GM23338 (cell line): ENCODE results near the gene AGAP1. TPM values are rescaled to one million over a fixed set of nuclear protein-coding genes. Genes with fewer than 3 reads are reported as not detected.

Experiments used
- ATAC-seq: fragments of 200-7000 bp; cut with Tn5 transposase; 3 replicates; pipeline ENCODE4 v1.9.1; 2020
- DNase-seq: peaks from one replicate; pipeline ENCODE4 v3.0.0-alpha.2; 2015; ENCODE audit warnings: low spot score
- H2AFZ ChIP-seq: fragments of 200-600 bp; sonication (generic); 2 replicates; pipeline ENCODE4 v1.8.0; 2016; ENCODE audit warnings: antibody characterized with exemption, mild to moderate bottlenecking, moderate library complexity
- H3F3A ChIP-seq: fragments of 200-600 bp; sonication (generic); replicated peaks from 2 replicates; pipeline ENCODE4 v1.8.0; 2017; ENCODE audit warnings: antibody characterized with exemption, mixed run types, low read depth
- H3K27ac ChIP-seq: fragments of 200-600 bp; sonication (generic); 2 replicates; pipeline ENCODE4 v1.6.1; 2016; ENCODE audit warnings: low read depth
- H3K27me3 ChIP-seq: fragments of 200-600 bp; sonication (generic); 2 replicates; pipeline ENCODE4 v1.8.0; 2016; ENCODE audit warnings: mild to moderate bottlenecking, mixed run types, moderate library complexity; ENCODE audit not compliant: insufficient read depth
- H3K36me3 ChIP-seq: fragments of 200-600 bp; sonication (generic); 2 replicates; pipeline ENCODE4 v1.8.0; 2016; ENCODE audit warnings: mild to moderate bottlenecking; ENCODE audit not compliant: insufficient read depth
- H3K4me1 ChIP-seq: fragments of 200-600 bp; sonication (generic); 2 replicates; pipeline ENCODE4 v1.8.0; 2016; ENCODE audit warnings: mild to moderate bottlenecking, moderate library complexity; ENCODE audit not compliant: insufficient read depth
- H3K4me2 ChIP-seq: fragments of 200-600 bp; sonication (generic); 2 replicates; pipeline ENCODE4 v1.7.1; 2017; ENCODE audit warnings: mixed run types
- H3K4me3 ChIP-seq: fragments of 200-600 bp; sonication (generic); 2 replicates; pipeline ENCODE4 v1.6.1; 2016; ENCODE audit warnings: mixed run types
- H3K79me2 ChIP-seq: fragments of 200-600 bp; sonication (generic); replicated peaks from 2 replicates; pipeline ENCODE4 v1.8.0; 2017; ENCODE audit warnings: mild to moderate bottlenecking; ENCODE audit not compliant: insufficient read depth
- H3K9me2 ChIP-seq: fragments of 200-600 bp; sonication (generic); 2 replicates; pipeline ENCODE4 v1.8.0; 2017; ENCODE audit not compliant: insufficient read depth
- H4K20me1 ChIP-seq: fragments of 200-600 bp; sonication (generic); replicated peaks from 2 replicates; pipeline ENCODE4 v1.8.0; 2017; ENCODE audit warnings: mild to moderate bottlenecking; ENCODE audit not compliant: insufficient read depth
- H3K27ac Mint-ChIP-seq: 2 replicates; pipeline ENCODE4 v1.8.0; 2020; ENCODE audit warnings: inconsistent platforms, mild to moderate bottlenecking, moderate library complexity, mixed read lengths
- H3K27me3 Mint-ChIP-seq: 3 replicates; pipeline ENCODE4 v1.8.0; 2022; ENCODE audit warnings: low read depth, mild to moderate bottlenecking, moderate library complexity, mixed read lengths, inconsistent platforms; ENCODE audit not compliant: insufficient read depth, poor library complexity
- H3K36me3 Mint-ChIP-seq: 3 replicates; pipeline ENCODE4 v1.8.0; 2021; ENCODE audit warnings: low read depth, mild to moderate bottlenecking, inconsistent platforms, moderate library complexity, mixed read lengths
- H3K4me1 Mint-ChIP-seq: 3 replicates; pipeline ENCODE4 v1.8.0; 2020; ENCODE audit warnings: mild to moderate bottlenecking, inconsistent platforms, mixed read lengths
- H3K4me3 Mint-ChIP-seq: 3 replicates; pipeline ENCODE4 v1.8.0; 2021; ENCODE audit warnings: moderate library complexity, mild to moderate bottlenecking, inconsistent platforms, mixed read lengths
- H3K9me3 Mint-ChIP-seq: 3 replicates; pipeline ENCODE4 v1.8.0; 2020; ENCODE audit warnings: moderate library complexity, mild to moderate bottlenecking, inconsistent platforms, mixed read lengths
- EZH2 ChIP-seq: fragments of 200-600 bp; sonication (generic); IDR thresholded peaks from one replicate; pipeline ENCODE4 v1.8.0; 2017; ENCODE audit warnings: antibody characterized with exemption, mild to moderate bottlenecking, low read depth; ENCODE audit not compliant: unreplicated experiment
- EZH2phosphoT487 ChIP-seq: fragments of 200-600 bp; sonication (generic); IDR thresholded peaks from one replicate; pipeline ENCODE4 v1.8.1; 2018; ENCODE audit warnings: antibody characterized with exemption; ENCODE audit not compliant: unreplicated experiment
- NANOG ChIP-seq: IDR thresholded peaks from 2 replicates; pipeline ENCODE4 v1.6.1; 2016; ENCODE audit warnings: antibody characterized with exemption, borderline replicate concordance
- POLR2AphosphoS5 ChIP-seq: IDR thresholded peaks from 2 replicates; pipeline ENCODE4 v1.6.1; 2016; ENCODE audit warnings: antibody characterized with exemption, low read depth
- STAT1 ChIP-seq: IDR thresholded peaks from one replicate; pipeline ENCODE4 v1.6.1; 2016; ENCODE audit warnings: antibody characterized with exemption; ENCODE audit not compliant: unreplicated experiment
- polyA plus RNA-seq: library from polyadenylated mRNA; unstranded; fragments of >200 nt; fragmentation: Nextera tagmentation; extraction: Ambion mirVana; gene quantifications from 2 replicates; pipeline ENCODE4 v1.2.1, GENCODE V29; 2016
- total RNA-seq: library from RNA; depleted of rRNA; stranded (reverse); fragments of >200 nt; shearing (Covaris generic); gene quantifications from 2 replicates; pipeline ENCODE4 v1.2.3, GENCODE V29; 2014
- TF ChIP-seq, protein P1 (sequence below): fragments of 250-450 bp; sonication (Bioruptor Pico); IDR thresholded peaks from 2 replicates; pipeline ENCODE4 v1.5.0; 2020; ENCODE audit warnings: mild to moderate bottlenecking, moderate library complexity
- TF ChIP-seq, protein P2 (sequence below), 2 experiments: fragments of 200-600 bp in 1 of 2; sonication (generic) in 1 of 2; conservative IDR thresholded peaks; 2 replicates each; pipeline versions ENCODE4 v1.5.1 to v1.6.1; 2016 to 2017; ENCODE audit warnings: antibody characterized with exemption in 2 of 2, low read depth in 2 of 2, mild to moderate bottlenecking in 2 of 2, moderate library complexity in 1 of 2
- TF ChIP-seq, protein P3 (sequence below): IDR thresholded peaks from one replicate; pipeline ENCODE4 v1.6.1; 2018; ENCODE audit warnings: antibody characterized with exemption; ENCODE audit not compliant: unreplicated experiment
- TF ChIP-seq, protein P4 (sequence below): IDR thresholded peaks from 2 replicates; pipeline ENCODE4 v1.6.1; 2016; ENCODE audit warnings: antibody characterized with exemption

Gene AGAP1
- total and polyA plus RNA-seq, 2 experiments from 2014 or later, result 13.3 to 27.9 TPM

DNA sequence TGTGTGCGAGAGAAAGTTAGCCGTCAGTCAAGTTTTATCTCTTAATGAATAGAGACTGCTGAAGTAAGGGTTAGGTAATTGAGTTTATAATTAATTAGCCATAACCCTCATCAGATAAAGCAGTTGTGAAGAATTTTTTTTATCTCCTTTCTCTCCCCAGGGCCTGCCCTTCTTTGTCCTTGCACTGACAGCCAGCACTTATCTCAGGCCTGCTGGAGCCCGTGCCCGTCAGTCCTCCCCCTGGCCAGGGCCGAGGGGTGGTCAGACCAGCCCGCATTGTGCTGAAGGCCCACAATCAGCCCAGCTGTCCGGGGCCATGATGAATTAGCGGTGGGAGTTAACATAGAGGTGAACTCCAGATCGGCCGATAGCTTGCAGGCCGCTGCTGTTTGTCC lies 358.7 kb downstream of the AGAP1 start (continued):
- TF ChIP-seq, protein P1, sequence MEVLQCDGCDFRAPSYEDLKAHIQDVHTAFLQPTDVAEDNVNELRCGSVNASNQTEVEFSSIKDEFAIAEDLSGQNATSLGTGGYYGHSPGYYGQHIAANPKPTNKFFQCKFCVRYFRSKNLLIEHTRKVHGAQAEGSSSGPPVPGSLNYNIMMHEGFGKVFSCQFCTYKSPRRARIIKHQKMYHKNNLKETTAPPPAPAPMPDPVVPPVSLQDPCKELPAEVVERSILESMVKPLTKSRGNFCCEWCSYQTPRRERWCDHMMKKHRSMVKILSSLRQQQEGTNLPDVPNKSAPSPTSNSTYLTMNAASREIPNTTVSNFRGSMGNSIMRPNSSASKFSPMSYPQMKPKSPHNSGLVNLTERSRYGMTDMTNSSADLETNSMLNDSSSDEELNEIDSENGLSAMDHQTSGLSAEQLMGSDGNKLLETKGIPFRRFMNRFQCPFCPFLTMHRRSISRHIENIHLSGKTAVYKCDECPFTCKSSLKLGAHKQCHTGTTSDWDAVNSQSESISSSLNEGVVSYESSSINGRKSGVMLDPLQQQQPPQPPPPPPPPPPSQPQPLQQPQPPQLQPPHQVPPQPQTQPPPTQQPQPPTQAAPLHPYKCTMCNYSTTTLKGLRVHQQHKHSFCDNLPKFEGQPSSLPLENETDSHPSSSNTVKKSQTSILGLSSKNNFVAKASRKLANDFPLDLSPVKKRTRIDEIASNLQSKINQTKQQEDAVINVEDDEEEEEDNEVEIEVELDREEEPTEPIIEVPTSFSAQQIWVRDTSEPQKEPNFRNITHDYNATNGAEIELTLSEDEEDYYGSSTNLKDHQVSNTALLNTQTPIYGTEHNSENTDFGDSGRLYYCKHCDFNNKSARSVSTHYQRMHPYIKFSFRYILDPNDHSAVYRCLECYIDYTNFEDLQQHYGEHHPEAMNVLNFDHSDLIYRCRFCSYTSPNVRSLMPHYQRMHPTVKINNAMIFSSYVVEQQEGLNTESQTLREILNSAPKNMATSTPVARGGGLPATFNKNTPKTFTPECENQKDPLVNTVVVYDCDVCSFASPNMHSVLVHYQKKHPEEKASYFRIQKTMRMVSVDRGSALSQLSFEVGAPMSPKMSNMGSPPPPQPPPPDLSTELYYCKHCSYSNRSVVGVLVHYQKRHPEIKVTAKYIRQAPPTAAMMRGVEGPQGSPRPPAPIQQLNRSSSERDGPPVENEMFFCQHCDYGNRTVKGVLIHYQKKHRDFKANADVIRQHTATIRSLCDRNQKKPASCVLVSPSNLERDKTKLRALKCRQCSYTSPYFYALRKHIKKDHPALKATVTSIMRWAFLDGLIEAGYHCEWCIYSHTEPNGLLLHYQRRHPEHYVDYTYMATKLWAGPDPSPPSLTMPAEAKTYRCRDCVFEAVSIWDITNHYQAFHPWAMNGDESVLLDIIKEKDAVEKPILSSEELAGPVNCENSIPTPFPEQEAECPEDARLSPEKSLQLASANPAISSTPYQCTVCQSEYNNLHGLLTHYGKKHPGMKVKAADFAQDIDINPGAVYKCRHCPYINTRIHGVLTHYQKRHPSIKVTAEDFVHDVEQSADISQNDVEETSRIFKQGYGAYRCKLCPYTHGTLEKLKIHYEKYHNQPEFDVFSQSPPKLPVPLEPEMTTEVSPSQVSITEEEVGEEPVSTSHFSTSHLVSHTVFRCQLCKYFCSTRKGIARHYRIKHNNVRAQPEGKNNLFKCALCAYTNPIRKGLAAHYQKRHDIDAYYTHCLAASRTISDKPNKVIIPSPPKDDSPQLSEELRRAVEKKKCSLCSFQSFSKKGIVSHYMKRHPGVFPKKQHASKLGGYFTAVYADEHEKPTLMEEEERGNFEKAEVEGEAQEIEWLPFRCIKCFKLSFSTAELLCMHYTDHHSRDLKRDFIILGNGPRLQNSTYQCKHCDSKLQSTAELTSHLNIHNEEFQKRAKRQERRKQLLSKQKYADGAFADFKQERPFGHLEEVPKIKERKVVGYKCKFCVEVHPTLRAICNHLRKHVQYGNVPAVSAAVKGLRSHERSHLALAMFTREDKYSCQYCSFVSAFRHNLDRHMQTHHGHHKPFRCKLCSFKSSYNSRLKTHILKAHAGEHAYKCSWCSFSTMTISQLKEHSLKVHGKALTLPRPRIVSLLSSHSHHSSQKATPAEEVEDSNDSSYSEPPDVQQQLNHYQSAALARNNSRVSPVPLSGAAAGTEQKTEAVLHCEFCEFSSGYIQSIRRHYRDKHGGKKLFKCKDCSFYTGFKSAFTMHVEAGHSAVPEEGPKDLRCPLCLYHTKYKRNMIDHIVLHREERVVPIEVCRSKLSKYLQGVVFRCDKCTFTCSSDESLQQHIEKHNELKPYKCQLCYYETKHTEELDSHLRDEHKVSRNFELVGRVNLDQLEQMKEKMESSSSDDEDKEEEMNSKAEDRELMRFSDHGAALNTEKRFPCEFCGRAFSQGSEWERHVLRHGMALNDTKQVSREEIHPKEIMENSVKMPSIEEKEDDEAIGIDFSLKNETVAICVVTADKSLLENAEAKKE (CRISPR knock-in tag), result no peak
- TF ChIP-seq EZH2 (no peak), EZH2phosphoT487 (no peak)

DNA sequence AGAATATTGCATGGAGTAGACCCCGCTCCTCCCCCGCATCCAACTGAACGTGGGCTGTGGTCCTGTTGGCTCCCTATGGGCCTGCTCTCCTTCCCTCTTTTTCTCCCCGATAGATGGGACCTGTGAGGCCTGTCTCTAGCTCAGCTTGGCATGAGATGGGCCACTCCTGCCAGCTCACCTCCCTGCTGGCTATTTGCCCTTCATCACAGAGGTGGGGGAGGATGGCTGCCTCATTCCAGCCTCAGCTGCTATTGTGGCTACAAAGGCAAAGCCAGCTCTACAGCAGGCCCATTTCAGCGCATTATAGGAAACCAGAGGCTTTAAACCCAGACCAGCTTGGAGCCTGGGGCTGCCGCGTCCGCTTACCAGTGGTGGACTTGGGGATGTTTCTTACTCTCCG lies 360.4 kb downstream of the AGAP1 start:
- Histone ChIP-seq H3K4me2 (no peak overlapping the region), H4K20me1 (no peaks in the 10 kb centered on the region), H3K79me2 (no peaks in the 10 kb centered on the region), H3K36me3 (no peaks in the 10 kb centered on the region), H3K27ac (no peak overlapping the region), H3K4me3 (no peak overlapping the region), H3F3A (no peaks in the 10 kb centered on the region), H3K4me1 (peaks cover 24% of the 10 kb centered on the region), H2AFZ (no peak overlapping the region), H3K27me3 (no peaks in the 10 kb centered on the region), H3K9me2 (no peaks in the 10 kb centered on the region)
- Mint-ChIP-seq H3K4me1 (peaks cover 45% of the 10 kb centered on the region), H3K27me3 (peaks cover 10% of the 10 kb centered on the region), H3K4me3 (no peak overlapping the region), H3K36me3 (no peaks in the 10 kb centered on the region), H3K9me3 (no peaks in the 10 kb centered on the region), H3K27ac (no peak overlapping the region)
- ATAC-seq (no peak), DNase-seq (no peak)
- TF ChIP-seq, protein P2, sequence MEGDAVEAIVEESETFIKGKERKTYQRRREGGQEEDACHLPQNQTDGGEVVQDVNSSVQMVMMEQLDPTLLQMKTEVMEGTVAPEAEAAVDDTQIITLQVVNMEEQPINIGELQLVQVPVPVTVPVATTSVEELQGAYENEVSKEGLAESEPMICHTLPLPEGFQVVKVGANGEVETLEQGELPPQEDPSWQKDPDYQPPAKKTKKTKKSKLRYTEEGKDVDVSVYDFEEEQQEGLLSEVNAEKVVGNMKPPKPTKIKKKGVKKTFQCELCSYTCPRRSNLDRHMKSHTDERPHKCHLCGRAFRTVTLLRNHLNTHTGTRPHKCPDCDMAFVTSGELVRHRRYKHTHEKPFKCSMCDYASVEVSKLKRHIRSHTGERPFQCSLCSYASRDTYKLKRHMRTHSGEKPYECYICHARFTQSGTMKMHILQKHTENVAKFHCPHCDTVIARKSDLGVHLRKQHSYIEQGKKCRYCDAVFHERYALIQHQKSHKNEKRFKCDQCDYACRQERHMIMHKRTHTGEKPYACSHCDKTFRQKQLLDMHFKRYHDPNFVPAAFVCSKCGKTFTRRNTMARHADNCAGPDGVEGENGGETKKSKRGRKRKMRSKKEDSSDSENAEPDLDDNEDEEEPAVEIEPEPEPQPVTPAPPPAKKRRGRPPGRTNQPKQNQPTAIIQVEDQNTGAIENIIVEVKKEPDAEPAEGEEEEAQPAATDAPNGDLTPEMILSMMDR (conservative IDR thresholded peaks at IDR 0.05; ENCODE audit: low read depth in 2 of 2), result no peak
- TF ChIP-seq, protein P3, sequence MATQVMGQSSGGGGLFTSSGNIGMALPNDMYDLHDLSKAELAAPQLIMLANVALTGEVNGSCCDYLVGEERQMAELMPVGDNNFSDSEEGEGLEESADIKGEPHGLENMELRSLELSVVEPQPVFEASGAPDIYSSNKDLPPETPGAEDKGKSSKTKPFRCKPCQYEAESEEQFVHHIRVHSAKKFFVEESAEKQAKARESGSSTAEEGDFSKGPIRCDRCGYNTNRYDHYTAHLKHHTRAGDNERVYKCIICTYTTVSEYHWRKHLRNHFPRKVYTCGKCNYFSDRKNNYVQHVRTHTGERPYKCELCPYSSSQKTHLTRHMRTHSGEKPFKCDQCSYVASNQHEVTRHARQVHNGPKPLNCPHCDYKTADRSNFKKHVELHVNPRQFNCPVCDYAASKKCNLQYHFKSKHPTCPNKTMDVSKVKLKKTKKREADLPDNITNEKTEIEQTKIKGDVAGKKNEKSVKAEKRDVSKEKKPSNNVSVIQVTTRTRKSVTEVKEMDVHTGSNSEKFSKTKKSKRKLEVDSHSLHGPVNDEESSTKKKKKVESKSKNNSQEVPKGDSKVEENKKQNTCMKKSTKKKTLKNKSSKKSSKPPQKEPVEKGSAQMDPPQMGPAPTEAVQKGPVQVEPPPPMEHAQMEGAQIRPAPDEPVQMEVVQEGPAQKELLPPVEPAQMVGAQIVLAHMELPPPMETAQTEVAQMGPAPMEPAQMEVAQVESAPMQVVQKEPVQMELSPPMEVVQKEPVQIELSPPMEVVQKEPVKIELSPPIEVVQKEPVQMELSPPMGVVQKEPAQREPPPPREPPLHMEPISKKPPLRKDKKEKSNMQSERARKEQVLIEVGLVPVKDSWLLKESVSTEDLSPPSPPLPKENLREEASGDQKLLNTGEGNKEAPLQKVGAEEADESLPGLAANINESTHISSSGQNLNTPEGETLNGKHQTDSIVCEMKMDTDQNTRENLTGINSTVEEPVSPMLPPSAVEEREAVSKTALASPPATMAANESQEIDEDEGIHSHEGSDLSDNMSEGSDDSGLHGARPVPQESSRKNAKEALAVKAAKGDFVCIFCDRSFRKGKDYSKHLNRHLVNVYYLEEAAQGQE, result no peak
- TF ChIP-seq NANOG, result no peak
- no peak for TF ChIP-seq EZH2phosphoT487
- TF ChIP-seq, protein P4, sequence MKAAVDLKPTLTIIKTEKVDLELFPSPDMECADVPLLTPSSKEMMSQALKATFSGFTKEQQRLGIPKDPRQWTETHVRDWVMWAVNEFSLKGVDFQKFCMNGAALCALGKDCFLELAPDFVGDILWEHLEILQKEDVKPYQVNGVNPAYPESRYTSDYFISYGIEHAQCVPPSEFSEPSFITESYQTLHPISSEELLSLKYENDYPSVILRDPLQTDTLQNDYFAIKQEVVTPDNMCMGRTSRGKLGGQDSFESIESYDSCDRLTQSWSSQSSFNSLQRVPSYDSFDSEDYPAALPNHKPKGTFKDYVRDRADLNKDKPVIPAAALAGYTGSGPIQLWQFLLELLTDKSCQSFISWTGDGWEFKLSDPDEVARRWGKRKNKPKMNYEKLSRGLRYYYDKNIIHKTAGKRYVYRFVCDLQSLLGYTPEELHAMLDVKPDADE, result no peak
- no peak for TF ChIP-seq POLR2AphosphoS5
- no peak for TF ChIP-seq EZH2
- TF ChIP-seq STAT1, result no peak
